ENCODE results near the gene PGAM1.

GRCh38 chr10:97406064-97406463 lies 19.9 kb upstream of the PGAM1 start:
- TF ChIP-seq POLR2AphosphoS5 (IDR thresholded peaks at IDR 0.05) (no peak), CTCF (IDR thresholded peaks at IDR 0.05) (no peak)

Measured in breast epithelium (tissue), 3 donors.